Stimulated activated CD4-positive, alpha-beta T cell treated with anti-CD3 and anti-CD28 coated beads, Interleukin-1b, Interleukin-23, amount 100 ng/mL, for 48 hours (primary cell): ENCODE measurements around the gene FLT1.

ENCODE experiments used
- DNase-seq: peaks from one replicate; pipeline ENCODE4 v3.0.0-alpha.2; 2020

FLT1 gene

DNA sequence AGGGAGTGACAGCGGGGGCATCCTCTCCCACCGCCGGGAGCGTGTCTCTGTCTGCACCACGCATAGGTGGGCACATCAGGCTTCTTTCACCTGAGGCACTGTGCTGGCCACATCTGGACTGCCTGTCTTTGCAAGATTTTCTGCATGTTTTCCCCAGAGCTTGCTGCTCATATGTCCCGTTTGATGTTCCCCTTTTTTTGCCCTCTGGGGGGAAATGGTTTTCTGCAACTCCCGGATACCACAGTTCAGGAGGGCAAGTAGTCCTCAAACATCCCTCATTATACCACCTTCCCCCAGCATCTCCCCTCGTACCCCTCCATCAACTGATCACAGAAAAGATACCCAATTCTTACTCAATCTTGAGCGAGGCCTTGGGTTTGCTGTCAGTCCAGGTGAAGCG lies 188.6 kb downstream of the FLT1 start:
- DNase-seq = no peak

DNA sequence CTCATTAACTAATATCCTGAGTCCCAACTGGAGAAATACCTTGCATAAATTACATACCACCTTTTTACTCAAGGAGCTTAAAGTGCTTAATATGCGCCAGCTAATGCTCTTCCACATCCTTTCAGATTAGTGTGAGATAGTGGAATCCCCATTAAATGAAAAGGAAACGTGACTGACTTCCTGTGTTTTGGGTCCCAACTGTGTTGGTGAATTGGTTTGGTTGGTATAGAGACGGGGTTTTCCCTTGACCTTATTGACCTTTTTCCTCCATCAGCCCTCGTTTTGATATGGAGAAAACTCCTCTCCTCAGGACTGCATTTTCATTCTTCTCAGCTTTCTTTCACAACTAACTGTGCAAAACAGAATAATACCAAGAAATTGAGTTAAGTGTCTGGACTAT lies 193.1 kb downstream of the FLT1 start:
- no peak for DNase-seq

- DNase-seq = no peak
Measured at GRCh38 chr13:28299916-28300315, 195.0 kb downstream of the FLT1 start.

- DNase-seq = no peak
Measured at GRCh38 chr13:28297341-28297740, 197.6 kb downstream of the FLT1 start.

DNA sequence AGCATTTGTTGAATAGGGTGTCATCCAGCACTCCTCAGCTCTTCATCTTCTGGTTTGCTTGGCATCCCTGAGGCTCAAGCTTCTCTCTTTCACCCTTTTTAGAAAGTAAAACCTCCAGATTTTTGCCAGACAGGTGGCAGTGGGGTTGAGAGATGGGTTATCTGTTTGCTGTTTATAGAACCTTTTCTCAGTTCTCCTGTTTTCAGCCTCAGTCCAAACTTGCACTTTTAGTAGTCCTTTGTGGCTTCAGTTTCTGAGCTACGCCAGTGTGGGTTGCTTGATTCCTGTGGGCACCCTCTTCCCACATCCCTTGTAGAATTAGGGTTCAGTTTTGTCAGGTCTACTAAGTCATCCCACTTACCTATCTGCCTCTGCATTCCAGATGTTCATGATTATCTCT lies 208.7 kb downstream of the FLT1 start:
- DNase-seq = no peak

DNA sequence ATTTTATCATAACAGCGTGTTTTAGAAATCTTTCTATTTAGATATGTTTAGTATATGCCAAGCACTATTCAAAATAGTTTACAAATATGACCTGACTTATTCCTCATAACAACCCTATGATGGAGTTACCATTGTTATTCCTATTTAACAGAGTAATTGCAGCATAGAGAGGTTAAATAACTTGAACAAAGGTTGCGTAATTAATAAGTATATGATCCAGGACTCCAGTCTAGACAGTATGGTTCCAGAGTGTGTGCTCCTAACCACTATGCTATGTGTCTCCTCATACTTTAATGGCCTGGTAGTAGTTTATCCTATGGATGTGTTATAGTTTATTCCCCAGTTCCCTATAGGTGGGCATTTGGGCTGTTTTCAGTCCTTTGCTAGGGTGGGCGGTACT lies 211.3 kb downstream of the FLT1 start:
- no peak for DNase-seq

- DNase-seq = no peak
Measured at GRCh38 chr13:28282451-28282850, 212.5 kb downstream of the FLT1 start.

GRCh38 chr13:28273919-28274318 lies 221.0 kb downstream of the FLT1 start:
- no peak for DNase-seq

- DNase-seq = no peak
Measured at GRCh38 chr13:28271056-28271840, 223.7 kb downstream of the FLT1 start.

GRCh38 chr13:28268800-28269223 lies 226.1 kb downstream of the FLT1 start:
- no peak for DNase-seq

- no peak for DNase-seq
Measured at GRCh38 chr13:28267497-28267896, 227.4 kb downstream of the FLT1 start.

DNA sequence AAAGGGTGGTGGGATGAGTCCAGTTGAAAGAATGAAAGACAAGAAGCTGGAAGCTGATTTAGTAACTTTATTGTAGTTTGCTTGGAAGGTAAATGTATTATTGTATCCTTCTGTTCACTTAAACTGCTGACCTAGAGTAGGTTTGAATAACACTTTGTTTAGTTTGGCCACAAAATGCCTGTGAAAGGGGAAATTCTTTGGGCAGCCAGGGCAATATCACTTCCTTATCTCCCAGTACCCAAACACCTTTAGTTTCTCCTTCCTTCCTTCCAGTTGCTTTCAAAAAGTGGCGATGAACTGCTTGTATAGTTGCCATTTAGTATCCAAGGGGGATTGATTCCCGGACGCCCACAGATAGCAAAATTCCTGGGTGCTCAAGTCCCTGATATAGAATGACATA lies 236.5 kb downstream of the FLT1 start:
- DNase-seq = no peak

DNA sequence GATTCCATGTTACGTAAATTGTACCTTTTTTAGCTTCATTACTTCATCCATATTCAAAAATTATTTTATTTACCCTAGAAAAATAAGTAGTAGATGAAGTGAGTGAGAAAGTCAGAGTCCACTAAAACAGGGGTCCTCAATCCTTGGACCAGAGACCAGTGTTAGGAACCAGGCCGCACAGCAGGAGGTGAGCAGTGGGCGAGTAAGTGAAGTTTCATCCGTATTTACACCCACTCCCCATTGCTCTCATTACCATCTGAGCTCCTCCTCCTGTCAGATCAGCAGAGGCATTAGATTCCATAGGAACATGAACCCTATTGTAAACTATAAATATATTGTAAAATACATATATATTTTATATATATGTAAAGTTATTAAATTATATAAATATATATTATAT lies 237.6 kb downstream of the FLT1 start:
- no peak for DNase-seq

DNA sequence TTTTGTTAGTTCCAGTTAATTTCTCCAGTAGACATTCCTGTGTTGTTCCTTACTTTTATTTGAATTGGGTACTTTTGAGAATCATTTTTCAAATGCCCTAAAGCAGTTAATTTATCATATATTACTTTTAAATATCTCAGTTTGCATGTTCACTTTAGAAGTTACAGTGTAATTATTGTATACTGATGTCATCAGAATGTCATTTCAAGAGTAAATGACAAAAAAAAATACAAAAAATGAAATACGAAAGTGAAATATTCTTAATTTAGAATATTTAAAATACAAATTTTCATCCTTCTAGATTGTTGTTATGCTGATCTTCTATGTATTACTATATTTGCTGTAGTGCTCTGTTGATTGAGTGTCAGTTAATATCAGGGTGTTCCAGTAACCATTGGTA lies 242.4 kb downstream of the FLT1 start:
- DNase-seq = no peak

DNA sequence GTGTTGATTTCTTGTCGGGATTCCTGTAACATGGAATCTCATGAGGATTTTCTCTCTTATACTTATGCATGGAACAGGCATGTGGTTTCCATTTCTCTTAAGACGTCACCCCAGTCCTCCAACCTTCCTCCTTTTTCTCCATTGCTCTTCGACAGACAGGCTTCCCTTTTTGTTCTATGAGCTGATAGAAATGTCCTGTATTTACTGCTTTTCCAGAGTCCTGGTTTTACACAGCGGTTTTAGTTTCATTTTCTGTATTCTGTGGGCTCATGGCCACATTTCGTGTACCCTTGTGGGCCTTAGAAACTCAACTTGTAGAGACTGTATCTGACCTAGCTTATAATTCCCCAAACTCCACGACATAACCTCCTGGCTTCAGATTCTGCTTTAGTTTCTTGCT lies 243.5 kb downstream of the FLT1 start:
- no peak for DNase-seq

GRCh38 chr13:28250542-28250941 lies 244.4 kb downstream of the FLT1 start:
- no peak for DNase-seq
